GM23338 (cell line): ENCODE data around the gene DCP1B.
A peak's percentile ranks its signal among the peaks of the same experiment; 100 is the strongest.

ENCODE experiments used
- CREB1 ChIP-seq: fragments of 250-450 bp; sonication (Bioruptor Pico); IDR thresholded peaks from 2 replicates; pipeline ENCODE4 v1.5.0; 2020; ENCODE audit warnings: low read depth, mild to moderate bottlenecking, moderate library complexity
- EZH2 ChIP-seq: fragments of 200-600 bp; sonication (generic); IDR thresholded peaks from one replicate; pipeline ENCODE4 v1.8.0; 2017; ENCODE audit warnings: antibody characterized with exemption, mild to moderate bottlenecking, low read depth; ENCODE audit not compliant: unreplicated experiment
- EZH2phosphoT487 ChIP-seq: fragments of 200-600 bp; sonication (generic); IDR thresholded peaks from one replicate; pipeline ENCODE4 v1.8.1; 2018; ENCODE audit warnings: antibody characterized with exemption; ENCODE audit not compliant: unreplicated experiment
- JUNB ChIP-seq: IDR thresholded peaks from one replicate; pipeline ENCODE4 v1.6.1; 2016; ENCODE audit warnings: antibody characterized with exemption; ENCODE audit not compliant: unreplicated experiment
- NANOG ChIP-seq: IDR thresholded peaks from 2 replicates; pipeline ENCODE4 v1.6.1; 2016; ENCODE audit warnings: antibody characterized with exemption, borderline replicate concordance
- POLR2AphosphoS5 ChIP-seq: IDR thresholded peaks from 2 replicates; pipeline ENCODE4 v1.6.1; 2016; ENCODE audit warnings: antibody characterized with exemption, low read depth
- ZNF331 ChIP-seq: fragments of 250-450 bp; sonication (Bioruptor Pico); IDR thresholded peaks from 2 replicates; pipeline ENCODE4 v1.5.0; 2020; ENCODE audit warnings: low read depth, mild to moderate bottlenecking, moderate library complexity
- TF ChIP-seq, protein P1 (sequence below), 2 experiments: fragments of 200-600 bp in 1 of 2; sonication (generic) in 1 of 2; conservative IDR thresholded peaks; 2 replicates each; pipeline versions ENCODE4 v1.5.1 to v1.6.1; 2016 to 2017; ENCODE audit warnings: antibody characterized with exemption in 2 of 2, low read depth in 2 of 2, mild to moderate bottlenecking in 2 of 2, moderate library complexity in 1 of 2
- TF ChIP-seq, protein P2 (sequence below): IDR thresholded peaks from one replicate; pipeline ENCODE4 v1.6.1; 2018; ENCODE audit warnings: antibody characterized with exemption; ENCODE audit not compliant: unreplicated experiment
- TF ChIP-seq, protein P3 (sequence below): fragments of 250-450 bp; sonication (Bioruptor Pico); IDR thresholded peaks from 2 replicates; pipeline ENCODE4 v1.5.0; 2020; ENCODE audit warnings: mild to moderate bottlenecking, moderate library complexity
- TF ChIP-seq, protein P4 (sequence below): IDR thresholded peaks from 2 replicates; pipeline ENCODE4 v1.6.1; 2016; ENCODE audit warnings: antibody characterized with exemption

DNA sequence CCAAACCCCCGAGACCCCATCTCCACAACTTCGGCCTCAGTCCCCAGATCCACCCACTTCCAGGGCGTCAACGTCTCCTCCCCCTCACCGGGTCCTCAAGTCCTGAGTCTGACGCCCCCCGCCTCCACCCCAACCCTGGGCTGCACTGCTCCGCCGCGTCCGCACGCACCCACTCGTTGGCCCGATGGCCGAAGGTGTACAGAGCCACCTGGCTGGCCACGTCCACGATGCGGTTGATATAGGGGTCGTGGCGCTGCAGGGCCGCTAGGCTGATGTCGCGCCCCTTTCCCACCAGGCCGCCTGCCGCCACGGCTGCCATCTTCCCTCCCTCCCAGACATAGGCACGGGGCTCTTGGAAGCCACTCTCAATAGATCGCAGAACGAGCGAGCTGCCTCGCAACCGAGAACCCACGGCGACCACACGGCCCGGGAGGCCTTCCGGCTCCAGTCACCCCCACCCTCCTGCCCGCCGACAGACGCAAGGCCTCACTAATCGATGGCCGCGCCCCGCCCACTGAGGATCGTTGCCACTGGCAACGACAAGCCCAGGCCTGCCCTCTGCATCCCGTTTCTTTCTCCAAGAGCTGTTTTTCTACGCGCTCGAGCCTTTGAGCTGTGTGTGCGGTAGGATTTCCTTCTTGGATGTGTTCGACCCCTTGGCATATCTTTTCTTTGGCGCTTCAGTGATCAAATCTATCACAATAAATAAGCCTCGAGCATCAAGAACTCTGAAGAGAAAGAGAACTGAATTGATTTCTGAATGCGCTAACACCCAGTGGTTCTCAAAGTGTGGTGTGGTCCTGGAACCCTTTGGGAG, at the start of gene DCP1B:
- TF ChIP-seq, protein P1, sequence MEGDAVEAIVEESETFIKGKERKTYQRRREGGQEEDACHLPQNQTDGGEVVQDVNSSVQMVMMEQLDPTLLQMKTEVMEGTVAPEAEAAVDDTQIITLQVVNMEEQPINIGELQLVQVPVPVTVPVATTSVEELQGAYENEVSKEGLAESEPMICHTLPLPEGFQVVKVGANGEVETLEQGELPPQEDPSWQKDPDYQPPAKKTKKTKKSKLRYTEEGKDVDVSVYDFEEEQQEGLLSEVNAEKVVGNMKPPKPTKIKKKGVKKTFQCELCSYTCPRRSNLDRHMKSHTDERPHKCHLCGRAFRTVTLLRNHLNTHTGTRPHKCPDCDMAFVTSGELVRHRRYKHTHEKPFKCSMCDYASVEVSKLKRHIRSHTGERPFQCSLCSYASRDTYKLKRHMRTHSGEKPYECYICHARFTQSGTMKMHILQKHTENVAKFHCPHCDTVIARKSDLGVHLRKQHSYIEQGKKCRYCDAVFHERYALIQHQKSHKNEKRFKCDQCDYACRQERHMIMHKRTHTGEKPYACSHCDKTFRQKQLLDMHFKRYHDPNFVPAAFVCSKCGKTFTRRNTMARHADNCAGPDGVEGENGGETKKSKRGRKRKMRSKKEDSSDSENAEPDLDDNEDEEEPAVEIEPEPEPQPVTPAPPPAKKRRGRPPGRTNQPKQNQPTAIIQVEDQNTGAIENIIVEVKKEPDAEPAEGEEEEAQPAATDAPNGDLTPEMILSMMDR (conservative IDR thresholded peaks at IDR 0.05; ENCODE audit: low read depth in 2 of 2) = no peak; a peak in 1 of 4 replicates
- TF ChIP-seq POLR2AphosphoS5 = peak; percentile 85
- no peak for TF ChIP-seq NANOG
- TF ChIP-seq EZH2 = no peak
- TF ChIP-seq, protein P2, sequence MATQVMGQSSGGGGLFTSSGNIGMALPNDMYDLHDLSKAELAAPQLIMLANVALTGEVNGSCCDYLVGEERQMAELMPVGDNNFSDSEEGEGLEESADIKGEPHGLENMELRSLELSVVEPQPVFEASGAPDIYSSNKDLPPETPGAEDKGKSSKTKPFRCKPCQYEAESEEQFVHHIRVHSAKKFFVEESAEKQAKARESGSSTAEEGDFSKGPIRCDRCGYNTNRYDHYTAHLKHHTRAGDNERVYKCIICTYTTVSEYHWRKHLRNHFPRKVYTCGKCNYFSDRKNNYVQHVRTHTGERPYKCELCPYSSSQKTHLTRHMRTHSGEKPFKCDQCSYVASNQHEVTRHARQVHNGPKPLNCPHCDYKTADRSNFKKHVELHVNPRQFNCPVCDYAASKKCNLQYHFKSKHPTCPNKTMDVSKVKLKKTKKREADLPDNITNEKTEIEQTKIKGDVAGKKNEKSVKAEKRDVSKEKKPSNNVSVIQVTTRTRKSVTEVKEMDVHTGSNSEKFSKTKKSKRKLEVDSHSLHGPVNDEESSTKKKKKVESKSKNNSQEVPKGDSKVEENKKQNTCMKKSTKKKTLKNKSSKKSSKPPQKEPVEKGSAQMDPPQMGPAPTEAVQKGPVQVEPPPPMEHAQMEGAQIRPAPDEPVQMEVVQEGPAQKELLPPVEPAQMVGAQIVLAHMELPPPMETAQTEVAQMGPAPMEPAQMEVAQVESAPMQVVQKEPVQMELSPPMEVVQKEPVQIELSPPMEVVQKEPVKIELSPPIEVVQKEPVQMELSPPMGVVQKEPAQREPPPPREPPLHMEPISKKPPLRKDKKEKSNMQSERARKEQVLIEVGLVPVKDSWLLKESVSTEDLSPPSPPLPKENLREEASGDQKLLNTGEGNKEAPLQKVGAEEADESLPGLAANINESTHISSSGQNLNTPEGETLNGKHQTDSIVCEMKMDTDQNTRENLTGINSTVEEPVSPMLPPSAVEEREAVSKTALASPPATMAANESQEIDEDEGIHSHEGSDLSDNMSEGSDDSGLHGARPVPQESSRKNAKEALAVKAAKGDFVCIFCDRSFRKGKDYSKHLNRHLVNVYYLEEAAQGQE = no peak
- peak; percentile 13; the same call in 1 of the 2 replicates for TF ChIP-seq CREB1 (CRISPR knock-in tag)
- no peak for TF ChIP-seq ZNF331 (CRISPR knock-in tag)
- TF ChIP-seq EZH2phosphoT487 = no peak
- TF ChIP-seq, protein P3, sequence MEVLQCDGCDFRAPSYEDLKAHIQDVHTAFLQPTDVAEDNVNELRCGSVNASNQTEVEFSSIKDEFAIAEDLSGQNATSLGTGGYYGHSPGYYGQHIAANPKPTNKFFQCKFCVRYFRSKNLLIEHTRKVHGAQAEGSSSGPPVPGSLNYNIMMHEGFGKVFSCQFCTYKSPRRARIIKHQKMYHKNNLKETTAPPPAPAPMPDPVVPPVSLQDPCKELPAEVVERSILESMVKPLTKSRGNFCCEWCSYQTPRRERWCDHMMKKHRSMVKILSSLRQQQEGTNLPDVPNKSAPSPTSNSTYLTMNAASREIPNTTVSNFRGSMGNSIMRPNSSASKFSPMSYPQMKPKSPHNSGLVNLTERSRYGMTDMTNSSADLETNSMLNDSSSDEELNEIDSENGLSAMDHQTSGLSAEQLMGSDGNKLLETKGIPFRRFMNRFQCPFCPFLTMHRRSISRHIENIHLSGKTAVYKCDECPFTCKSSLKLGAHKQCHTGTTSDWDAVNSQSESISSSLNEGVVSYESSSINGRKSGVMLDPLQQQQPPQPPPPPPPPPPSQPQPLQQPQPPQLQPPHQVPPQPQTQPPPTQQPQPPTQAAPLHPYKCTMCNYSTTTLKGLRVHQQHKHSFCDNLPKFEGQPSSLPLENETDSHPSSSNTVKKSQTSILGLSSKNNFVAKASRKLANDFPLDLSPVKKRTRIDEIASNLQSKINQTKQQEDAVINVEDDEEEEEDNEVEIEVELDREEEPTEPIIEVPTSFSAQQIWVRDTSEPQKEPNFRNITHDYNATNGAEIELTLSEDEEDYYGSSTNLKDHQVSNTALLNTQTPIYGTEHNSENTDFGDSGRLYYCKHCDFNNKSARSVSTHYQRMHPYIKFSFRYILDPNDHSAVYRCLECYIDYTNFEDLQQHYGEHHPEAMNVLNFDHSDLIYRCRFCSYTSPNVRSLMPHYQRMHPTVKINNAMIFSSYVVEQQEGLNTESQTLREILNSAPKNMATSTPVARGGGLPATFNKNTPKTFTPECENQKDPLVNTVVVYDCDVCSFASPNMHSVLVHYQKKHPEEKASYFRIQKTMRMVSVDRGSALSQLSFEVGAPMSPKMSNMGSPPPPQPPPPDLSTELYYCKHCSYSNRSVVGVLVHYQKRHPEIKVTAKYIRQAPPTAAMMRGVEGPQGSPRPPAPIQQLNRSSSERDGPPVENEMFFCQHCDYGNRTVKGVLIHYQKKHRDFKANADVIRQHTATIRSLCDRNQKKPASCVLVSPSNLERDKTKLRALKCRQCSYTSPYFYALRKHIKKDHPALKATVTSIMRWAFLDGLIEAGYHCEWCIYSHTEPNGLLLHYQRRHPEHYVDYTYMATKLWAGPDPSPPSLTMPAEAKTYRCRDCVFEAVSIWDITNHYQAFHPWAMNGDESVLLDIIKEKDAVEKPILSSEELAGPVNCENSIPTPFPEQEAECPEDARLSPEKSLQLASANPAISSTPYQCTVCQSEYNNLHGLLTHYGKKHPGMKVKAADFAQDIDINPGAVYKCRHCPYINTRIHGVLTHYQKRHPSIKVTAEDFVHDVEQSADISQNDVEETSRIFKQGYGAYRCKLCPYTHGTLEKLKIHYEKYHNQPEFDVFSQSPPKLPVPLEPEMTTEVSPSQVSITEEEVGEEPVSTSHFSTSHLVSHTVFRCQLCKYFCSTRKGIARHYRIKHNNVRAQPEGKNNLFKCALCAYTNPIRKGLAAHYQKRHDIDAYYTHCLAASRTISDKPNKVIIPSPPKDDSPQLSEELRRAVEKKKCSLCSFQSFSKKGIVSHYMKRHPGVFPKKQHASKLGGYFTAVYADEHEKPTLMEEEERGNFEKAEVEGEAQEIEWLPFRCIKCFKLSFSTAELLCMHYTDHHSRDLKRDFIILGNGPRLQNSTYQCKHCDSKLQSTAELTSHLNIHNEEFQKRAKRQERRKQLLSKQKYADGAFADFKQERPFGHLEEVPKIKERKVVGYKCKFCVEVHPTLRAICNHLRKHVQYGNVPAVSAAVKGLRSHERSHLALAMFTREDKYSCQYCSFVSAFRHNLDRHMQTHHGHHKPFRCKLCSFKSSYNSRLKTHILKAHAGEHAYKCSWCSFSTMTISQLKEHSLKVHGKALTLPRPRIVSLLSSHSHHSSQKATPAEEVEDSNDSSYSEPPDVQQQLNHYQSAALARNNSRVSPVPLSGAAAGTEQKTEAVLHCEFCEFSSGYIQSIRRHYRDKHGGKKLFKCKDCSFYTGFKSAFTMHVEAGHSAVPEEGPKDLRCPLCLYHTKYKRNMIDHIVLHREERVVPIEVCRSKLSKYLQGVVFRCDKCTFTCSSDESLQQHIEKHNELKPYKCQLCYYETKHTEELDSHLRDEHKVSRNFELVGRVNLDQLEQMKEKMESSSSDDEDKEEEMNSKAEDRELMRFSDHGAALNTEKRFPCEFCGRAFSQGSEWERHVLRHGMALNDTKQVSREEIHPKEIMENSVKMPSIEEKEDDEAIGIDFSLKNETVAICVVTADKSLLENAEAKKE (CRISPR knock-in tag) = no peak
- TF ChIP-seq JUNB = no peak
- TF ChIP-seq, protein P4, sequence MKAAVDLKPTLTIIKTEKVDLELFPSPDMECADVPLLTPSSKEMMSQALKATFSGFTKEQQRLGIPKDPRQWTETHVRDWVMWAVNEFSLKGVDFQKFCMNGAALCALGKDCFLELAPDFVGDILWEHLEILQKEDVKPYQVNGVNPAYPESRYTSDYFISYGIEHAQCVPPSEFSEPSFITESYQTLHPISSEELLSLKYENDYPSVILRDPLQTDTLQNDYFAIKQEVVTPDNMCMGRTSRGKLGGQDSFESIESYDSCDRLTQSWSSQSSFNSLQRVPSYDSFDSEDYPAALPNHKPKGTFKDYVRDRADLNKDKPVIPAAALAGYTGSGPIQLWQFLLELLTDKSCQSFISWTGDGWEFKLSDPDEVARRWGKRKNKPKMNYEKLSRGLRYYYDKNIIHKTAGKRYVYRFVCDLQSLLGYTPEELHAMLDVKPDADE = peak; percentile 68; the same call in 1 of the 2 replicates
